Upper lobe of right lung (tissue), 1 donor: Measurements from ENCODE around the gene RNF44. TPM values are rescaled to one million over a fixed set of nuclear protein-coding genes. Genes with fewer than 3 reads are reported as not detected.
A peak's percentile ranks its signal among the peaks of the same experiment; 100 is the strongest.

Experiments used
- ATAC-seq: fragments of 200-7000 bp; cut with Tn5 transposase; one replicate; pipeline ENCODE4 v1.9.1; 2020; ENCODE audit warnings: mild to moderate bottlenecking, moderate library complexity
- DNase-seq: peaks from one replicate; pipeline ENCODE4 v3.0.0-alpha.2; 2020
- H3K27ac ChIP-seq: fragments of 200-600 bp; one replicate; pipeline ENCODE4 v1.8.0; 2022
- H3K27me3 ChIP-seq: fragments of 200-600 bp; one replicate; pipeline ENCODE4 v1.8.0; 2022; ENCODE audit warnings: mild to moderate bottlenecking
- H3K36me3 ChIP-seq: fragments of 200-600 bp; one replicate; pipeline ENCODE4 v1.8.0; 2022
- H3K4me1 ChIP-seq: fragments of 200-600 bp; one replicate; pipeline ENCODE4 v1.8.0; 2022
- H3K4me3 ChIP-seq: fragments of 200-600 bp; one replicate; pipeline ENCODE4 v1.8.0; 2022; ENCODE audit warnings: mild to moderate bottlenecking
- H3K9me3 ChIP-seq: fragments of 200-600 bp; one replicate; pipeline ENCODE4 v1.8.0; 2022
- intact Hi-C: fragments of 100-400 bp; cut with DNase I; formaldehyde crosslinking; loops from one replicate; pipeline ENCODE4 v1.11.0; 2022
- total RNA-seq: library from RNA; stranded (reverse); fragmentation: NEBNext Ultra II Directional; extraction: Animal tissue kit (Norgen Biotek cat#: 25700); gene quantifications from one replicate; pipeline ENCODE4 v1.2.1, GENCODE V29; 2021
- TF ChIP-seq, protein P1 (sequence below): fragments of 200-600 bp; IDR thresholded peaks from one replicate; pipeline ENCODE4 v1.8.0; 2022; ENCODE audit warnings: antibody characterized with exemption
- donor health status: DM: no; HTN: yes; CAD: no; lungs with severe emphysema.

The RNF44 gene
- total RNA-seq, 1 donor from 2014 or later = 48.0 TPM

- no peak for DNase-seq
- ATAC-seq = no peak
- TF ChIP-seq, protein P1, sequence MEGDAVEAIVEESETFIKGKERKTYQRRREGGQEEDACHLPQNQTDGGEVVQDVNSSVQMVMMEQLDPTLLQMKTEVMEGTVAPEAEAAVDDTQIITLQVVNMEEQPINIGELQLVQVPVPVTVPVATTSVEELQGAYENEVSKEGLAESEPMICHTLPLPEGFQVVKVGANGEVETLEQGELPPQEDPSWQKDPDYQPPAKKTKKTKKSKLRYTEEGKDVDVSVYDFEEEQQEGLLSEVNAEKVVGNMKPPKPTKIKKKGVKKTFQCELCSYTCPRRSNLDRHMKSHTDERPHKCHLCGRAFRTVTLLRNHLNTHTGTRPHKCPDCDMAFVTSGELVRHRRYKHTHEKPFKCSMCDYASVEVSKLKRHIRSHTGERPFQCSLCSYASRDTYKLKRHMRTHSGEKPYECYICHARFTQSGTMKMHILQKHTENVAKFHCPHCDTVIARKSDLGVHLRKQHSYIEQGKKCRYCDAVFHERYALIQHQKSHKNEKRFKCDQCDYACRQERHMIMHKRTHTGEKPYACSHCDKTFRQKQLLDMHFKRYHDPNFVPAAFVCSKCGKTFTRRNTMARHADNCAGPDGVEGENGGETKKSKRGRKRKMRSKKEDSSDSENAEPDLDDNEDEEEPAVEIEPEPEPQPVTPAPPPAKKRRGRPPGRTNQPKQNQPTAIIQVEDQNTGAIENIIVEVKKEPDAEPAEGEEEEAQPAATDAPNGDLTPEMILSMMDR = no peak
- Histone ChIP-seq H3K4me3 (no peak overlapping the region), H3K27ac (peak overlapping the region; percentile 55), H3K4me1 (peaks cover 49% of the 10 kb centered on the region), H3K9me3 (no peaks in the 10 kb centered on the region), H3K27me3 (no peaks in the 10 kb centered on the region), H3K36me3 (peaks cover 55% of the 10 kb centered on the region)
- intact Hi-C loops = no loop called here
Observed at GRCh38 chr5:176530983-176531901, 6.0 kb downstream of the RNF44 start.

GRCh38 chr5:176530393-176530982 lies 6.7 kb downstream of the RNF44 start:
- intact Hi-C loops = no loop called here
- H3K4me3 ChIP-seq = no peak overlapping the region
- H3K36me3 ChIP-seq = peaks cover 56% of the 10 kb centered on the region
- H3K27ac ChIP-seq = no peak overlapping the region
- no peak for ATAC-seq
- no peaks in the 10 kb centered on the region for H3K9me3 ChIP-seq
- H3K4me1 ChIP-seq = peaks cover 43% of the 10 kb centered on the region
- H3K27me3 ChIP-seq = no peaks in the 10 kb centered on the region
- TF ChIP-seq, protein P1 = no peak
- DNase-seq = no peak

- TF ChIP-seq, protein P1 = no peak
- DNase-seq (no peak), ATAC-seq (no peak)
- Histone ChIP-seq H3K36me3 (peaks cover 56% of the 10 kb centered on the region), H3K4me3 (no peak overlapping the region), H3K9me3 (no peaks in the 10 kb centered on the region), H3K4me1 (peaks cover 37% of the 10 kb centered on the region), H3K27ac (no peak overlapping the region), H3K27me3 (no peaks in the 10 kb centered on the region)
- intact Hi-C loops = no loop called here
Observed at GRCh38 chr5:176529741-176530141, 7.5 kb downstream of the RNF44 start.

- ATAC-seq = no peak
- peaks cover 56% of the 10 kb centered on the region for H3K36me3 ChIP-seq
- H3K27me3 ChIP-seq = no peaks in the 10 kb centered on the region
- intact Hi-C loops = no loop called here
- H3K4me3 ChIP-seq = no peak overlapping the region
- H3K4me1 ChIP-seq = peaks cover 31% of the 10 kb centered on the region
- no peak overlapping the region for H3K27ac ChIP-seq
- no peak for DNase-seq
- no peaks in the 10 kb centered on the region for H3K9me3 ChIP-seq
- TF ChIP-seq, protein P1 = no peak
Observed at GRCh38 chr5:176529116-176529740, 8.0 kb downstream of the RNF44 start.

DNA sequence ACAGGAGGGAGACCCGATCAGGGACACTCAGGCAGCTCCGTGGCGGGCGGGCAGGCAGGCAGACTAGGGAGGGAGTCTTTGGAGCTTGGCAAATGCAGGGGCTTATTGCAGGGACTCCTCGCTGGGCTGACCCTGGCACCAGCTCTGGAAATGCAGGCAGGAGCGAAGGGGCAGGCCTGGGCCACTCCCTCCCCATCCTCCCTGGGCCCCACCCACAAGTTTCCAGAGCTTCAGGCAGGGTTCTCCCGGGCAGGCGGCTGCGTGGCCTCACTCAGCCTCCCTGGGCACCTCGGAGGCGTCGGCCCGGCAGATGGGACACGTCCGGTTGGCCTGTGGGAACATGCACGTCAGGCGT lies 8.5 kb downstream of the RNF44 start:
- no peaks in the 10 kb centered on the region for H3K27me3 ChIP-seq
- TF ChIP-seq, protein P1 = no peak
- DNase-seq = no peak
- no peak overlapping the region for H3K4me3 ChIP-seq
- no peaks in the 10 kb centered on the region for H3K9me3 ChIP-seq
- peaks cover 56% of the 10 kb centered on the region for H3K36me3 ChIP-seq
- intact Hi-C loops = no loop called here
- ATAC-seq = no peak
- peaks cover 27% of the 10 kb centered on the region for H3K4me1 ChIP-seq
- H3K27ac ChIP-seq = no peak overlapping the region
